ENCODE data around the gene DICER1. TPM values are rescaled to one million over a fixed set of nuclear protein-coding genes. Genes with fewer than 3 reads are reported as not detected.

Gene DICER1
- total and polyA plus RNA-seq, 2 donors = 15.4 to 146 TPM

- no peak for DNase-seq (ENCODE audit: extremely low spot score)
- Histone ChIP-seq H3K27ac (ENCODE audit: low read depth) (no peak overlapping the region), H3K36me3 (ENCODE audit: insufficient read depth) (no peaks in the 10 kb centered on the region), H3K4me1 (ENCODE audit: insufficient read depth) (peaks cover 2% of the 10 kb centered on the region), H3K4me3 (ENCODE audit: low read depth, low read length) (no peak overlapping the region)
Observed at GRCh38 chr14:95137164-95137803, 20.0 kb downstream of the DICER1 start.

GRCh38 chr14:95136631-95137030 lies 20.7 kb downstream of the DICER1 start:
- Histone ChIP-seq H3K4me3 (ENCODE audit: low read depth, low read length) (no peak overlapping the region), H3K27ac (ENCODE audit: low read depth) (no peak overlapping the region), H3K36me3 (ENCODE audit: insufficient read depth) (peaks cover 1% of the 10 kb centered on the region), H3K4me1 (ENCODE audit: insufficient read depth) (peaks cover 2% of the 10 kb centered on the region)
- no peak for DNase-seq (ENCODE audit: extremely low spot score)
- 83% methylated on average over 1 of the region's 1 CpG for WGBS

GRCh38 chr14:95134304-95134933 lies 22.9 kb downstream of the DICER1 start:
- Histone ChIP-seq H3K4me1 (ENCODE audit: insufficient read depth) (peaks cover 2% of the 10 kb centered on the region), H3K27ac (ENCODE audit: low read depth) (no peak overlapping the region), H3K36me3 (ENCODE audit: insufficient read depth) (peaks cover 6% of the 10 kb centered on the region), H3K4me3 (ENCODE audit: low read depth, low read length) (no peak overlapping the region)
- no peak for DNase-seq (ENCODE audit: extremely low spot score)
- 92% methylated on average over 8 of the region's 8 CpGs for WGBS

GRCh38 chr14:95133282-95133681 lies 24.0 kb downstream of the DICER1 start:
- no peak for DNase-seq (ENCODE audit: extremely low spot score)
- Histone ChIP-seq H3K36me3 (ENCODE audit: insufficient read depth) (peaks cover 8% of the 10 kb centered on the region), H3K4me3 (ENCODE audit: low read depth, low read length) (no peak overlapping the region), H3K4me1 (ENCODE audit: insufficient read depth) (peaks cover 2% of the 10 kb centered on the region), H3K27ac (ENCODE audit: low read depth) (no peak overlapping the region)
- WGBS = 91% methylated on average over 2 of the region's 2 CpGs

GRCh38 chr14:95132760-95133159 lies 24.6 kb downstream of the DICER1 start:
- Histone ChIP-seq H3K4me1 (ENCODE audit: insufficient read depth) (peaks cover 2% of the 10 kb centered on the region), H3K4me3 (ENCODE audit: low read depth, low read length) (no peak overlapping the region), H3K27ac (ENCODE audit: low read depth) (no peak overlapping the region), H3K36me3 (ENCODE audit: insufficient read depth) (peaks cover 8% of the 10 kb centered on the region)
- DNase-seq (ENCODE audit: extremely low spot score) = no peak
- 58% methylated on average over 5 of the region's 5 CpGs for WGBS

GRCh38 chr14:95130549-95130948 lies 26.8 kb downstream of the DICER1 start:
- Histone ChIP-seq H3K4me1 (ENCODE audit: insufficient read depth) (no peaks in the 10 kb centered on the region), H3K4me3 (ENCODE audit: low read depth, low read length) (no peak overlapping the region), H3K36me3 (ENCODE audit: insufficient read depth) (peaks cover 8% of the 10 kb centered on the region), H3K27ac (ENCODE audit: low read depth) (no peak overlapping the region)
- 94% methylated on average over 3 of the region's 3 CpGs for WGBS
- no peak for DNase-seq (ENCODE audit: extremely low spot score)

- no peak for DNase-seq (ENCODE audit: extremely low spot score)
- no peak overlapping the region for H3K4me3 ChIP-seq (ENCODE audit: low read depth, low read length)
- no peak overlapping the region for H3K27ac ChIP-seq (ENCODE audit: low read depth)
- H3K4me1 ChIP-seq (ENCODE audit: insufficient read depth) = no peaks in the 10 kb centered on the region
- WGBS = 88% methylated on average over 4 of the region's 4 CpGs
- H3K36me3 ChIP-seq (ENCODE audit: insufficient read depth) = peaks cover 13% of the 10 kb centered on the region
Observed at GRCh38 chr14:95128140-95128539, 29.2 kb downstream of the DICER1 start.

- H3K36me3 ChIP-seq (ENCODE audit: insufficient read depth) = peaks cover 15% of the 10 kb centered on the region
Observed at GRCh38 chr14:95127531-95127911, 29.8 kb downstream of the DICER1 start.

GRCh38 chr14:95126906-95127530 lies 30.3 kb downstream of the DICER1 start:
- no peak overlapping the region for H3K4me3 ChIP-seq (ENCODE audit: low read depth, low read length)
- WGBS = 89% methylated on average over 1 of the region's 1 CpG
- no peak for DNase-seq (ENCODE audit: extremely low spot score)
- no peak overlapping the region for H3K27ac ChIP-seq (ENCODE audit: low read depth)
- H3K36me3 ChIP-seq (ENCODE audit: insufficient read depth) = peaks cover 15% of the 10 kb centered on the region
- no peaks in the 10 kb centered on the region for H3K4me1 ChIP-seq (ENCODE audit: insufficient read depth)

More at GRCh38 chr14:95127531-95127911, 29.8 kb downstream of the DICER1 start:
- no peak overlapping the region for H3K27ac ChIP-seq (ENCODE audit: low read depth)
- no peak for DNase-seq (ENCODE audit: extremely low spot score)
- no peaks in the 10 kb centered on the region for H3K4me1 ChIP-seq (ENCODE audit: insufficient read depth)
- H3K4me3 ChIP-seq (ENCODE audit: low read depth, low read length) = no peak overlapping the region
- 92% methylated on average over 4 of the region's 4 CpGs for WGBS

- Histone ChIP-seq H3K4me1 (ENCODE audit: insufficient read depth) (no peaks in the 10 kb centered on the region), H3K27ac (ENCODE audit: low read depth) (no peak overlapping the region), H3K36me3 (ENCODE audit: insufficient read depth) (peaks cover 11% of the 10 kb centered on the region), H3K4me3 (ENCODE audit: low read depth, low read length) (no peak overlapping the region)
- DNase-seq (ENCODE audit: extremely low spot score) = no peak
- 93% methylated on average over 4 of the region's 4 CpGs for WGBS
Observed at GRCh38 chr14:95125915-95126314, 31.4 kb downstream of the DICER1 start.

GRCh38 chr14:95125221-95125620 lies 32.1 kb downstream of the DICER1 start:
- Histone ChIP-seq H3K4me3 (ENCODE audit: low read depth, low read length) (no peak overlapping the region), H3K4me1 (ENCODE audit: insufficient read depth) (no peaks in the 10 kb centered on the region), H3K36me3 (ENCODE audit: insufficient read depth) (peaks cover 9% of the 10 kb centered on the region), H3K27ac (ENCODE audit: low read depth) (no peak overlapping the region)
- DNase-seq (ENCODE audit: extremely low spot score) = no peak
- WGBS = 69% methylated on average over 3 of the region's 3 CpGs

GRCh38 chr14:95123891-95124579 lies 33.3 kb downstream of the DICER1 start:
- H3K36me3 ChIP-seq (ENCODE audit: insufficient read depth) = peaks cover 8% of the 10 kb centered on the region

GRCh38 chr14:95122621-95122945 lies 34.7 kb downstream of the DICER1 start:
- no peak overlapping the region for H3K27ac ChIP-seq (ENCODE audit: low read depth)
- no peak overlapping the region for H3K4me3 ChIP-seq (ENCODE audit: low read depth, low read length)
- 95% methylated on average over 12 of the region's 12 CpGs for WGBS
- H3K36me3 ChIP-seq (ENCODE audit: insufficient read depth) = peaks cover 7% of the 10 kb centered on the region
- no peaks in the 10 kb centered on the region for H3K4me1 ChIP-seq (ENCODE audit: insufficient read depth)
- no peak for DNase-seq (ENCODE audit: extremely low spot score)

More at GRCh38 chr14:95123891-95124579, 33.3 kb downstream of the DICER1 start:
- no peak for DNase-seq (ENCODE audit: extremely low spot score)
- Histone ChIP-seq H3K27ac (ENCODE audit: low read depth) (no peak overlapping the region), H3K4me1 (ENCODE audit: insufficient read depth) (no peaks in the 10 kb centered on the region), H3K4me3 (ENCODE audit: low read depth, low read length) (no peak overlapping the region)
- WGBS = 96% methylated on average over 9 of the region's 9 CpGs

All from urinary bladder (tissue), 4 donors.